PC-3 (cell line): ENCODE results near the gene PDYN.

ENCODE experiments used
- CTCF ChIP-seq: fragments of 300-600 bp; sonication (generic); conservative IDR thresholded peaks from 2 replicates; pipeline ENCODE4 v1.5.1; 2017; ENCODE audit warnings: antibody characterized with exemption, low read depth, mild to moderate bottlenecking, low read length
- EZH2 ChIP-seq: fragments of 300-600 bp; sonication (generic); IDR thresholded peaks from one replicate; pipeline ENCODE4 v1.6.1; 2017; ENCODE audit warnings: antibody characterized with exemption, mild to moderate bottlenecking, low read length; ENCODE audit not compliant: unreplicated experiment
- EZH2phosphoT487 ChIP-seq: fragments of 300-600 bp; sonication (generic); IDR thresholded peaks from 2 replicates; pipeline ENCODE4 v1.6.1; 2018; ENCODE audit warnings: mild to moderate bottlenecking, antibody characterized with exemption, low read length, borderline replicate concordance

- no peak for TF ChIP-seq EZH2
- no peak for TF ChIP-seq CTCF
- no peak for TF ChIP-seq EZH2phosphoT487
These were observed 6.4 kb upstream of the PDYN start for GRCh38 chr20:2000285-2000684.
